Stimulated activated CD8-positive, alpha-beta memory T cell treated with anti-CD3 and anti-CD28 coated beads, Interleukin-15, amount 100 ng/mL, for 48 hours (primary cell): ENCODE results near the gene GRM1.

Experiments used
- DNase-seq, 2 donors: peaks; one replicate each; pipeline ENCODE4 v3.0.0-alpha.2; 2020; ENCODE audit warnings: low read depth in 2 of 2

GRM1 gene

DNA sequence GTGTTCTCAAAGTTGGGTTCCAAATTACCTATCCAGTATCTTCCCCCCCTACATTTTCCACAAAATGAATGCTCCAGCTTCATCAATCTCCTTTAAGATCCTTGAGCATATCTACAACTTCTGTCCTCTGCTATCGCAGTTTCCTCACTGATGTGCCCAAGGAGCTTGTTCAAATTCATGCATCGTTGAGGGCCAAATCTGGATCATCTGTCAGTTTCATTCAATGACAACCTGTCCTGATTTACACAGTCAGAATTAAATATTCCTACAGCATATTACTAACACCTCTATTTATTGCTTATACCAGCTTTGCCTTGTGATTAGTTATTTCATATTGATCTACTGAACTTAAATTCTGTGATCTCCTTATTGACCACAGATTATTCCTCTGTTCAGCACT is 68.7 kb downstream of the GRM1 start:
- no peak for DNase-seq

GRCh38 chr6:146100776-146101175 is 71.9 kb downstream of the GRM1 start:
- no peak for DNase-seq

DNA sequence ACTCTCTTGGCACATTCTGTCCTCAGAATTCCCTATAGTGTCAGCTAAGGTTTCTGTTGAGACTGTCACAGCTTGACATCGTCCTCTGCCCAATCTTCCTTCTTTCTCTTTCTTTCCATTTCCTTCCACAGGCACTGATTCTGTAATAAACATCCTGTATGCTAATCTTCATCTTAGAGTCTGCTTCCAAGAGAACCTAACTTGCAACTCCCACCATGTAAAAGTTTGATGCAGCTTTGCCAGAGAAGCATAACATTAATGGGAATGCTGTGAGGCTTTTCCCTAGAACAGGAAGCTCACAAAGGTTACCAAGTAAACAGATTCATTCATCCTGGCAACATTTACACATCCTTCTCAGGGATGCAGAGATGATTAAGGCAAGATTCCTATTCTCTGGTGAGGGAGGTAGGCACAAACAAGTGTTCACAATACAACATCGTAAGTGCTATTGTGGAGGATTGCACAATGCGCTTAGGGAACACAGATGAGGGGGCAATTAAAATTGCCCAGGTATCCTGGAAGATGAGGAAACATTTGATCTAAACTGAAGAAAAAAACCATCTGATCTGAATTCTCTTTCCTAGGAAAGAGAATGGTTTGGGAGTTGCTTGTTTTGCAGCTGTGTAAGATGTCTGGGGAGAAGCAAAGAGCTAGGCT is 74.7 kb downstream of the GRM1 start:
- no peak for DNase-seq

DNA sequence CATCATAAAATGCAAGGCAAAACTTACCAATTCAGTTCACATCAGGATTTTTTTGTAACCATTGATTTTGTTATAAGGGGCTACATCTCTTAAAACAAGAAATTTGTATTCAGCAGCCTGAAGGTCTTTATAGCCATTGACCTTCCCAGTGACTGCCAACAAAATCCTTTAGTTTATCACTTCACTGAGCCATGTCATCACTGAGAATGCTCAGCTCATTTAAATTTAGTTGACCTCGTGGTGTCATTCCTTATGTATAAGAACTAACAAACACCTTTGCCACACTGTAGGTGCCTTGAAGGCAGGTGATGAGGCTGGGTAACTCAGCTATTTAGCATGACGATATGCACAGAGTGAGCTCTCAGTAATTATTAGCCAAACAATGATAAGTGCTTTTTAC is 77.7 kb downstream of the GRM1 start:
- DNase-seq: no peak

GRCh38 chr6:146110990-146111389 is 82.1 kb downstream of the GRM1 start:
- DNase-seq: no peak

GRCh38 chr6:146111881-146112450 is 83.1 kb downstream of the GRM1 start:
- DNase-seq: no peak

GRCh38 chr6:146113084-146113623 is 84.3 kb downstream of the GRM1 start:
- DNase-seq: no peak

- no peak for DNase-seq
Measured at GRCh38 chr6:146123616-146124015, 94.8 kb downstream of the GRM1 start.

DNA sequence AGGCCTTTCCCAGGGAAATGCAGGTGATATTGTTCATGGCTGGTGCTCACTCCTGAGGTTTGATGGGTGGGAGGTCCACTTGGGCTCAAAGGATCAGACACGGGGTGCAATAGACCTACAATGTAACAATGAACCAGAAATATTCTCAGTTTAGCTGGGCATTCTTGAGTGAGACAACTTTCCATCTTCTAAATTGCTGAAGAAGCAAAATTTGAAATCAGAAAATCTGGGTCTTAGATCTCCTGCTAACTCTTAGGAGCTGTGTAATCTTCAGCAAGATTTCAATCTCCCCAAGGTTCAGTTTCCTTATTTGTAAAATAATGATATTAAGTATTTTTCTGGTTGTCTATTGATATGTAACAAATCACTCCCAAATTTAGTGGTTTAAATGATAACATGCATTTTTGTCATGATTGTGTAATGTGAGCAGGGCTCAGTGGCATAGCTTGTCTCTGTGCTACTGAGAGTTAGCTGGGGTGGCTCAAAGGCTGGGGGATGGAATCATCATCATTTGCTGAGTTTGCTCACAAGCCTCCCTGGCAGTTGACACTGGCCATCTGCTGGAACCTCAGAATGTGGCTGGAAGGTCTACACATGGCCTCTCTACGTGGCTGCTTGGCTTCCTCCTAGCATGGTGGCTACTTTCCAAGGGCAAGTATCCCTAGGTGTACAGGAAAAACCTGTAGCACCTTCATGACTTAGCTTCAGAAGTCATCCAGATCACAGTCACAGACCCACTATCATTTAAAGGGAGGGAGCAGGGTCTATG is 98.8 kb downstream of the GRM1 start:
- DNase-seq: no peak

DNA sequence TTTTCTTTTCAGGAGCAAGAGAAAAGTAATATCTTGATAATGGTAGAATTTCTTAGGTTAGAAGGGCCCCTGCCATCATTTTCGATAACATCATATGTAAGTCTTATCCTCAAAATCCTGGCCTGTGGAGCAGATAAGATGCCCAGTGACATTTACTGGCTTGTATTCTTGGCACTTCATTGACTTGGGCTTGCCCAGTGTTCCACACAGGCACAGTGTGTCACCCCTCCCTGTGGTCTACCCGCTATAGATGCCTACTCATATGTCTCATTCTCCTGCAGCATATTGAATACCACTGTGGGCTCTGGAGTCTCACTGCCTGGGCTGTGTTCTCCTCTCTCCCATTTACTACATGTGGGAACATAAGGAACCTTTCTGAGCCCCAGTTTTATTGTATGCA is 105.0 kb downstream of the GRM1 start:
- no peak for DNase-seq

- DNase-seq: no peak
Measured at GRCh38 chr6:146135167-146135566, 106.3 kb downstream of the GRM1 start.

DNA sequence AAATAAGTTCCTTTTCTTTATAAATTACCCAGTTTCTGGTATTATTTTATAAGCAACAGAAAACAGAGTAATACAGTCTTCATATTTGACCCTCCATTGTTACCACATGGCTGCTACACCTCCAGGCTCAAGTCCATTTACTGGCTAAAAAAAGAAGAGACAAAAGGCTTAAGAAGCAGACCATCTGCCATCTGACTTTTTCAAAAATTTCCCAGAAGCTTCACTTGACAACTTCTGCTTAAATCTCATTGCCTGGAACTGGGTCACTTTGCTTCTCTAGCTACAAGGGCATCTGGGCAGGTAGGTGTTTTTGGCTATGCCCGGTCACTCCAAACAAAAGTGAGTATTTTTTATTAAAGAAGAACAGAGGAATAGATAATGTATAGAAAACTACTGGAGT is 118.0 kb downstream of the GRM1 start:
- no peak for DNase-seq

- DNase-seq: no peak
Measured at GRCh38 chr6:146149770-146150169, 120.9 kb downstream of the GRM1 start.

DNA sequence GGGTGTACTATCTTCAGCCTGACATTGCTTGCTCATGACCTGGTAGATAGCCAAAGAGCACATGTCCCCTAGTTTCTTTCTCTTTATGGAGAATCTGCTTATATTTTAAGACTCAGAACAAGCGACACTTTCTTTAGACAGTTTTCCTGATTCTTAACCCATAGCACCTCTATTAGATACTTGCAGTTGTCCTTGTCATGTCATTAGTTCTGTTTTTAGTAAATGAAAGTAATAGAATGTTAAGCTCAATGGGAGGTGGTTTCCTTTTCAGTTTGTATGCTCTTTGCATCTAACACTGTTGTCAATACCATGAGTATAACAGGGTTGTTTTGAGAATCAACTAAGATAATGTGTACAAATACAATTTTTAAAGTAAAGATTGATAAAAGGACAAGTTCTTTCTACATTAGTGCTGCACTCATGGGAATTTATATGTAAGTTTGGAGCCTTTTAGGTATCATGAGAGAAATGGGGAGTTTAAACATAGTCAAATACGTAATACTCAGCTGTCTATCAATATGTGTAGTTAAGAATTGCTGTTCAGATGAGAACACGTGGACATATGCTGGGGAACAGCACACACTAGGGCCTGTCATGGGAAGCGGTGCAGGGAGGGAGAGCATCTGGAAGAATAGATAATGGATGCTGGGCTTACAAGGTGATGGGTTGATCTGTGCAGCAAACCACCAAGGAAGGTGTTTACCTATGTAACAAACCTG is 124.3 kb downstream of the GRM1 start:
- DNase-seq: no peak

- DNase-seq: no peak
Measured at GRCh38 chr6:146154197-146154596, 125.3 kb downstream of the GRM1 start.

- DNase-seq: no peak
Measured at GRCh38 chr6:146161664-146162063, 132.8 kb downstream of the GRM1 start.

DNA sequence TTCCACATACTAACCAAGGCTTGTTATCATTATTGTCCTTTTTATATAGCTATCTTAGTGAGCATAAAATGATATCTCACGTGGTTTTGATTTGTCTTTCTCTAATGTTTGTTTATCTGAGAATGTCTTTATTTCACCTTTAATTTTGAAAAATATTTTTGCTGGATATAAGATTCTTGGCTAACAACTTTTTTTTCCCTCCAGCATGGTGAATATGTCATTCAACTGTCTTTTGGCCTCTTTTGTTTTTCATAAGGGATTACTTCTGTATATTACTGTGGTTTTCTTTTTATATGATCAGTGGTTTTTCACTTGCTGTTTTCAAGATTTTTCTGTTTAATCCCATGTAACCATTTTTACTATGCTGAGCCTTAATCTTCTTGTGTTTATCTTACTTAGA is 141.0 kb downstream of the GRM1 start:
- no peak for DNase-seq

DNA sequence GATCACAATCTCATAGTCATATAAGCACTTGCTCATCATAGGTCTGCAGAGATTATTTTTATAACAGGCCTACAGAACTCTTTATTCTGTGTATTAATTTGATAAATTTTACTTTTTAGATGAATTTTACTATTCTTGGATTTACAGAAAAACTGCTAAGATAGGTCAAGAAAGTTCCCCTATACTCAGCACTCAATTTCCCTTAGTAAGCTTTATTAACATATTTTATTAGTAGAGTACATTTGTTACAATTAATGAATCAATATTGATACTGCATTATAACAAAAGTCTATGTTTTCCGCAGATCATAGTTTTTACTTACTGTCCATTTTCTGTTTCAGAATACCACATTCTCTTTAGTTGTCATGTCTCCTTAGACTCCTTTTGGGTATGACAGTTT is 148.9 kb downstream of the GRM1 start:
- no peak for DNase-seq

DNA sequence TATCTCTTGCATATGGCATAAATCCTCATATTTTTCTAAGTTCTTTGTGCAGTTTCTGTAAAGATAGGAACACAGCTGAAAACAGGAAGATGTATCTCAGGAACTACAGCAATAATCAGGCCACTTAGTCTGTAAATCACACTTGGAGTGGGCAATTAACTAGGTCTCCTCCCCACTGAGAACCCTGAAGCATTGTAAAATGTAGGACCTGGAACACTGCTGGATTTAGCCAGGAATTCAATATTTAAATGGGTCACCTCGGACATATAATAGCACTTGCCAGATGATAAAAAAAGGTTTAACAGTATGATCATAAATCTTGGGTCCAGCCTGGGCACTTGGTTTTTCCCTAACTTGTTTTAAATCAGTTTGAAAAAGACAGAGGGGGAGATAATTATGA is 155.0 kb downstream of the GRM1 start:
- no peak for DNase-seq

GRCh38 chr6:146184701-146185100 is 155.8 kb downstream of the GRM1 start:
- no peak for DNase-seq

DNA sequence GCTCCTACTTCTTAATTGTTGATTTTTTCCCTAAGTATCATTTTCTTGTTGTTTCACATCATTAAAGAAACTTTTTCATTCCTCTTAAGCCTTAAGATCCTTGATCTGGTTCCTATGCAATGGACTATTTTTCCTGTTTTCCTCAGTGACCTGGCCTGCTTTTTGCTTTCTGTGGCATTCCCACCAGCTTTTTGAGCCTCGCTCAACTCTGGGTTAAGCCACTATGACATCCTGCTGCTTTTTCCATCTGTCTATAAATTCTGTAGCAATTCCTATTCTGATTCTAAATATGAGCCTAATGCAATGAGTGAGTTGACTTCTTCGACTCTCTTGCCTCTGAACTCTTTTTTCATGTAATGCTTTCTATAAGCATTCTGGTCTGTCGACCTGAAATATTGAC is 160.3 kb downstream of the GRM1 start:
- DNase-seq: no peak

DNA sequence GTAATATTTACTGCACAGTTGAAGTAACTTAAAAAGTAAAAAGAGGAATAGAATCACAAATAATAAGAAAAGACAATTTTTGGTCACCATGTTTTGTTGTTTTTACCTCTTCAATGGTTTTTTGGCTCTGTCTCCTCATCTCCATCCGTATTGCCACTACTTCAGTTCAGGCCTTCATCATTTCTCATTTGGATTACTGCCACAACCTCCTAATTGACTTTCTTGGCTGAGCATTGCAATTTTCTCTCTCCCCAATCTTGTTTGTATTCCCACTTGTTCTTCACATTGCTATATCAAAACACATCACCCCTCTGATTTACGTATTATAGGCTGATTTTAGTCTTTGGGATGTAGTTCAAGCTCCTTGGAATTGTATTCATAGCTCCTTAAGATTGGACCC is 161.7 kb downstream of the GRM1 start:
- no peak for DNase-seq
